ENCODE data around the gene SALL3.

GRCh38 chr18:78992041-78993011 is 12.7 kb downstream of the SALL3 start:
- no peak for TF ChIP-seq CTCF (IDR thresholded peaks at IDR 0.05)
- no peak for TF ChIP-seq POLR2A (IDR thresholded peaks at IDR 0.05)
